ENCODE data around the gene TAOK3. TPM values are rescaled to one million over a fixed set of nuclear protein-coding genes. Genes with fewer than 3 reads are reported as not detected.

The TAOK3 gene
- total and polyA plus RNA-seq, 2 of the 8 experiments (the other 6 are each of a cell fraction or from before 2014, with no cell fraction given): 5.2 to 9.3 TPM

GRCh38 chr12:118183155-118183554 lies 189.6 kb downstream of the TAOK3 start (continued):
- no peak for TF ChIP-seq CHD7 (IDR thresholded peaks at IDR 0.05; ENCODE audit: insufficient replicate concordance, low read length)
- TF ChIP-seq CEBPB (IDR thresholded peaks at IDR 0.05; ENCODE audit: low read depth, low read length): no peak
- no peak for TF ChIP-seq BACH1 (IDR thresholded peaks at IDR 0.05; ENCODE audit: low read length)
- TF ChIP-seq CBX8 (IDR thresholded peaks at IDR 0.05; ENCODE audit: borderline replicate concordance, low read depth, low read length): no peak
- no peak for TF ChIP-seq CBX5 (IDR thresholded peaks at IDR 0.05; ENCODE audit: low read depth, low read length)
- TF ChIP-seq SP2 (IDR thresholded peaks at IDR 0.05; ENCODE audit: low read length): no peak
- TF ChIP-seq JUN (IDR thresholded peaks at IDR 0.05; ENCODE audit: low read depth, low read length): no peak
- no peak for TF ChIP-seq EZH2 (IDR thresholded peaks at IDR 0.05; ENCODE audit: low read depth, low read length, severe bottlenecking)
